ENCODE results near the gene ZNF763. TPM values are rescaled to one million over a fixed set of nuclear protein-coding genes. Genes with fewer than 3 reads are reported as not detected.

Gene ZNF763
- total RNA-seq, result 0.36 and 2.8 TPM in 2 replicates

DNA sequence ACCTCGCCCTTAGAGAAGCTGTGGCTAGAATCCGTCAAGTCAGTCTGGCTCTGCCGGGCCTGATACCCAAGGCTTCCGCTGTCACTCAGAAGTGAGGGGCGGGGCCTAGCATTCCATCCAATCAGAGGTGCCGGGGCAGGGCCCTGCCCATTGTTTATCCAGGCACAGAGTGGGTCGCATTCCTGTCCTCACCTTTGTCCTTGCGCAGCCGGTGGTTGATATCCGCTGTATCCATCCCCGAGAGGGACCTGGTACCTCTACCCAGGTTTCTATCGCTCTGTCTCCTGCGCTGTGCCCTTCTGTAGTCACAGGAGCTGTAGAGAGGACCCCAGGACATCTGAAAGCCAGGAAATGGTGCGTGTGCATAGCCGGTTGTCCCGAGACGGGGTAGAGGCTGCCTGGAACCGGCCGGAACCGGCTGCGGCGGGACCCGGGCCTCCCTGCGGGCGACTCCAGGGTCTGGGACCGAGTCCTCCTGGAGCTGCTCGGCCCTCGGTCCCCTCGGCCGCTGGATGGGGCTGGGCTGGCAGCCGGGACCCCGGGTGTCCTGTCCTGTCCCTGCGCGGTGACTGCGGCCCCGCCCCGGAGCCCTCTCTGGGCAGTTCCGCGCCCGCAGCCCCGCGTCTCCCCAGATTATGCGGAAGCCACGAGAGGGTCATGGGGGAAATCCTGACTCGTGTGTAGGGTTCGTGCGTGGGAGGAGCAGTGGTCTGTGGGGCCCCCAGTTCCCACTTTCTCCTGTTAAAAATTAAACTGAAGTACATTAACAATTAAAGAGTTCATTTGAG lies at the start of gene ZNF763:
Gene ZNF763 (plus strand): TSS at position 183 of the 788 bp plus-strand sequence. CDS start 169 bp downstream, at position 352.

DNA sequence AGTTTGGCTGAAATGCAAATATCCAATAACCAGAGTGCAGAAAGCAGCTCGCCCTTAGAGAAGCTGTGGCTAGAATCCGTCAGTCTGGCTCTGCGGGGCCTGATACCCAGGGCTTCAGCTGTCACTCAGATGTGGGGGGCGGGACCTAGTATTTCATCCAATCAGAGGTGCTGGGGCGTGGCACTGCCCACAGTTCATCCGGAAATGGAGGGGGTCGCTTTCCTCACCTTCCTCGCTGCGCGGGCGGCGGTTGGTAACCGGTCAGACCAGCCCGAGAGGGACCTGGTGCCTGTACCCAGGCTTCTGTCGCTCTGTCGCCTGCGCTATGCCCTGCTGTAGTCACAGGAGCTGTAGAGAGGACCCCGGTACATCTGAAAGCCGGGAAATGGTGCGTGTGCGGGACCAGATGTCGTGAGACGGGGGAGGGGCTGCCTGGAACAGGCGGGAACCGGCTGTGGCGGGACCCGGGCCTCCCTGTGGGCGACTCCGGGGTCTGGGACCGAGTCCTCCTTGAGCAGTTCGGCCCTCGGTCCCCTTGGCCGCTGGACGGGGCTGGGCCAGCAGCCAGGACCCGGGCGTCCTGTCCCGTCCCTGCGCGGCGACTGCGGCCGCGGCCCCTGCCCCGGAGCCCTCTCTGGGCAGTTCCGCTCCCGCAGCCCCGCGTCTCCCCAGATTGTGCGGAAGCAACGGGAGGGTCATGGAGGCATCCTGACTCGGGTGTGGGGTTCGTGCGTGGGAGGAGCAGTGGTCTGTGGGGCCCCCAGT lies 39.8 kb upstream of the ZNF763 start, which contains the start of gene ZNF700:
Gene ZNF700 (plus strand): TSS at position 222 of the 765 bp plus-strand sequence. CDS start 104 bp downstream, at position 326.

Other genes starting within 250 kb of the ZNF763 start
- gene ZNF823, start 226.1 kb upstream of the ZNF763 start, total RNA-seq, result 2.7 and 5.2 TPM in 2 replicates
- gene ZNF441, start 198.0 kb upstream of the ZNF763 start, total RNA-seq, result 2.3 and 2.9 TPM in 2 replicates
- gene ZNF491, start 166.5 kb upstream of the ZNF763 start, total RNA-seq, result 0.97 and 1.1 TPM in 2 replicates
- 4.9 and 7.3 TPM in 2 replicates for gene ZNF440, start 150.8 kb upstream of the ZNF763 start, total RNA-seq
- gene ZNF439, start 116.3 kb upstream of the ZNF763 start, total RNA-seq, result 2.3 and 2.9 TPM in 2 replicates
- gene ZNF69, start 77.3 kb upstream of the ZNF763 start, total RNA-seq, result 2.3 and 4.2 TPM in 2 replicates
- 2.9 and 3.1 TPM in 2 replicates for gene ZNF700, start 39.9 kb upstream of the ZNF763 start, total RNA-seq
- gene ZNF433, start 70.6 kb downstream of the ZNF763 start, total RNA-seq, result 2.9 and 6.6 TPM in 2 replicates
- gene ZNF878, start 87.9 kb downstream of the ZNF763 start, total RNA-seq, result 0.36 and 0.49 TPM in 2 replicates
- 2.4 and 5.2 TPM in 2 replicates for gene ZNF844, start 99.7 kb downstream of the ZNF763 start, total RNA-seq
- gene ZNF20, start 175.3 kb downstream of the ZNF763 start, total RNA-seq, result 2.0 and 7.6 TPM in 2 replicates
- 6.8 and 9.7 TPM in 2 replicates for gene ZNF625, start 191.7 kb downstream of the ZNF763 start, total RNA-seq
- gene ZNF136, start 198.1 kb downstream of the ZNF763 start, total RNA-seq, result 3.7 and 5.4 TPM in 2 replicates

Measured in cardiac atrium fibroblast (primary cell).